Endothelial cell of umbilical vein (primary cell): Measurements from ENCODE around the gene GALNT17. TPM values are rescaled to one million over a fixed set of nuclear protein-coding genes. Genes with fewer than 3 reads are reported as not detected.

Experiments
- BruUV-seq: library from RNA; stranded (reverse); fragments of 400-500 nt; replicated peaks from 2 replicates; lab custom pipeline; 2021; lab: Mats Ljungman, UMichigan
- CTCF ChIA-PET: fragments of 300-600, 350-600 bp; sonication (Branson Sonifier 250); formaldehyde crosslinking; loops from one replicate; lab custom pipeline; 2021; ENCODE audit warnings: antibody characterized with exemption, inconsistent platforms; lab: Charles Lee
- POLR2A ChIA-PET: fragments of 300-600, 350-600 bp; sonication (Branson Sonifier 250); formaldehyde crosslinking; loops from one replicate; lab custom pipeline; 2021; ENCODE audit warnings: antibody characterized with exemption, inconsistent platforms; lab: Charles Lee
- DNase-seq: peaks from one replicate; pipeline ENCODE4 v3.0.0-alpha.2; 2011; ENCODE audit warnings: low read depth, low spot score
- FAIRE-seq: peaks from 2 replicates; lab custom pipeline; 2011; peaks lifted over from hg19 to GRCh38; lab: Jason Lieb, UNC
- H2AFZ ChIP-seq: 2 replicates; pipeline ENCODE4 v1.6.0; 2012; ENCODE audit warnings: low read depth, low read length, control low read depth, inconsistent platforms
- H3K27ac ChIP-seq: 2 replicates; pipeline ENCODE4 v1.5.1; 2011; ENCODE audit warnings: low read depth, mild to moderate bottlenecking, control low read depth, low read length, moderate library complexity; ENCODE audit not compliant: insufficient read depth
- H3K27me3 ChIP-seq, 2 experiments: 2 replicates each; pipeline versions ENCODE4 v1.6.0 to v1.6.1; 2011; ENCODE audit warnings: low read length in 2 of 2, mixed read lengths in 1 of 2; ENCODE audit not compliant: control insufficient read depth in 2 of 2, insufficient read depth in 2 of 2
- H3K36me3 ChIP-seq, 2 experiments: 2 replicates in 1 of 2; 3 replicates in 1 of 2; pipeline ENCODE4 v1.5.1; 2011; ENCODE audit warnings: low read length in 2 of 2, mild to moderate bottlenecking in 1 of 2, moderate library complexity in 1 of 2; ENCODE audit not compliant: control insufficient read depth in 2 of 2, insufficient read depth in 2 of 2; ENCODE audit errors: extremely low read depth in 1 of 2
- H3K4me1 ChIP-seq: 3 replicates; pipeline ENCODE4 v1.5.1; 2011; ENCODE audit warnings: mild to moderate bottlenecking, low read length; ENCODE audit not compliant: control insufficient read depth, insufficient read depth; ENCODE audit errors: extremely low read depth
- H3K4me2 ChIP-seq: 2 replicates; pipeline ENCODE4 v1.6.1; 2011; ENCODE audit warnings: low read length, control low read depth, mixed read lengths; ENCODE audit not compliant: insufficient read depth
- H3K4me3 ChIP-seq, 3 experiments: fragments of 200-600 bp in 1 of 3; sonication (generic), shearing (Covaris generic) in 1 of 3; replicated peaks in 1 of 3; 2 replicates each; pipeline ENCODE4 v1.5.1; 2011 to 2016; ENCODE audit warnings: control low read depth in 3 of 3, low read length in 3 of 3, mild to moderate bottlenecking in 2 of 3, inconsistent platforms in 1 of 3, low read depth in 1 of 3, moderate library complexity in 1 of 3; ENCODE audit not compliant: insufficient read depth in 1 of 3
- H3K79me2 ChIP-seq: 2 replicates; pipeline ENCODE4 v1.6.0; 2012; ENCODE audit warnings: low read length, inconsistent platforms; ENCODE audit not compliant: control insufficient read depth, insufficient read depth
- H3K9ac ChIP-seq: replicated peaks from 2 replicates; pipeline ENCODE3; 2011; ENCODE audit warnings: low read length, control low read depth; ENCODE audit not compliant: insufficient read depth; ENCODE audit errors: extremely low read depth
- H3K9me1 ChIP-seq: replicated peaks from 3 replicates; pipeline ENCODE4 v1.6.0; 2011; ENCODE audit warnings: mild to moderate bottlenecking, low read length; ENCODE audit not compliant: control insufficient read depth, insufficient read depth; ENCODE audit errors: extremely low read depth
- H3K9me3 ChIP-seq: replicated peaks from 2 replicates; pipeline ENCODE4 v1.5.1; 2012; ENCODE audit warnings: low read length, inconsistent platforms; ENCODE audit not compliant: control insufficient read depth, insufficient read depth
- H4K20me1 ChIP-seq: replicated peaks from 2 replicates; pipeline ENCODE3; 2011; ENCODE audit warnings: mild to moderate bottlenecking, low read length; ENCODE audit not compliant: control insufficient read depth, insufficient read depth; ENCODE audit errors: extremely low read depth
- CTCF ChIP-seq, 2 donors: IDR thresholded peaks; 1 replicate in 1 of 2; 2 replicates in 1 of 2; pipeline ENCODE4 v1.5.1; 2011; ENCODE audit warnings: low read length in 2 of 2, mild to moderate bottlenecking in 2 of 2, moderate library complexity in 2 of 2, control low read depth in 1 of 2, inconsistent platforms in 1 of 2, low read depth in 1 of 2; ENCODE audit not compliant: insufficient read depth in 1 of 2; ENCODE audit errors: extremely low read depth in 1 of 2
- EZH2 ChIP-seq: IDR thresholded peaks from 2 replicates; pipeline ENCODE4 v1.6.1; 2012; ENCODE audit warnings: borderline replicate concordance, low read depth, mild to moderate bottlenecking, moderate library complexity, low read length, inconsistent platforms; ENCODE audit not compliant: severe bottlenecking
- FOS ChIP-seq: IDR thresholded peaks from 2 replicates; pipeline ENCODE4 v1.6.1; 2011; ENCODE audit warnings: mild to moderate bottlenecking, low read length, moderate library complexity, borderline replicate concordance; ENCODE audit not compliant: insufficient read depth
- GATA2 ChIP-seq: IDR thresholded peaks from 2 replicates; pipeline ENCODE4 v1.7.0; 2011; ENCODE audit warnings: low read depth, mild to moderate bottlenecking, moderate library complexity, mixed read lengths, low read length; ENCODE audit not compliant: insufficient read length, insufficient read depth
- JUN ChIP-seq: IDR thresholded peaks from 2 replicates; pipeline ENCODE4 v1.6.1; 2011; ENCODE audit warnings: borderline replicate concordance, low read depth; ENCODE audit not compliant: insufficient read length, insufficient read depth
- MAX ChIP-seq: IDR thresholded peaks from 2 replicates; pipeline ENCODE4 v1.6.1; 2011; ENCODE audit not compliant: insufficient read depth, insufficient read length
- MYC ChIP-seq: IDR thresholded peaks from one replicate; pipeline ENCODE4 v1.6.1; 2011; ENCODE audit warnings: mild to moderate bottlenecking, low read depth, low read length
- POLR2A ChIP-seq: IDR thresholded peaks from 2 replicates; pipeline ENCODE4 v1.6.1; 2012; ENCODE audit warnings: low read depth, mild to moderate bottlenecking, control low read depth, low read length
- POLR2AphosphoS5 ChIP-seq: IDR thresholded peaks from 2 replicates; pipeline ENCODE4 v1.6.1; 2012; ENCODE audit warnings: low read depth, mild to moderate bottlenecking, control low read depth, low read length, moderate library complexity; ENCODE audit not compliant: insufficient read depth
- dilution Hi-C: fragments of 300-500 bp; cut with MboI; formaldehyde crosslinking; loops from one replicate; pipeline ENCODE4 v1.15.0; 2019; ENCODE audit warnings: low sequenced_read_pairs; ENCODE audit not compliant: extremely low pct_ligation_motif_present
- intact Hi-C: fragments of 100-400 bp; cut with micrococcal nuclease; formaldehyde crosslinking; loops from one replicate; pipeline ENCODE4 v1.10.0; 2022
- polyA plus RNA-seq, 4 experiments: library from polyadenylated mRNA; depleted of rRNA in 3 of 4; stranded (reverse) in 3 of 4; unstranded in 1 of 4; fragments of >200 nt; gene quantifications; 2 replicates each; pipeline versions ENCODE4 v1.2.1 to v1.2.3, GENCODE V29; 2011 to 2012; ENCODE audit warnings: missing spikeins in 1 of 4
- total RNA-seq: library from RNA; stranded (reverse); gene quantifications from 2 replicates; pipeline ENCODE4 v1.2.3, GENCODE V29; 2021

Gene GALNT17
- total and polyA plus RNA-seq, 2 donors (not counting 3 experiments of a cell fraction or from before 2014, with no cell fraction given) = not detected

- H3K4me2 ChIP-seq = no peak overlapping the region
- no peaks in the 10 kb centered on the region for H3K4me1 ChIP-seq
- ChIA-PET CTCF (no interaction called here), POLR2A (no interaction called here)
- H3K79me2 ChIP-seq = no peaks in the 10 kb centered on the region
- intact Hi-C loops (no loop called here), dilution Hi-C loops (no loop called here)
- no peaks in the 10 kb centered on the region for H3K27me3 ChIP-seq
- H4K20me1 ChIP-seq = no peaks in the 10 kb centered on the region
- no TSS peak for BruUV-seq
- no peaks in the 10 kb centered on the region for H3K9me3 ChIP-seq
- DNase-seq (no peak), FAIRE-seq (no peak)
- no peak overlapping the region for H3K9ac ChIP-seq
- TF ChIP-seq FOS = no peak
- TF ChIP-seq JUN = no peak
- TF ChIP-seq CTCF (IDR thresholded peaks at IDR 0.05; ENCODE audit: extremely low read depth in 1 of 2, insufficient read depth in 1 of 2, low read depth in 1 of 2, low read length in 2 of 2) = no peak
- TF ChIP-seq GATA2 = no peak
- TF ChIP-seq POLR2AphosphoS5 = no peak
- TF ChIP-seq MAX = no peak
- TF ChIP-seq MYC = no peak
- TF ChIP-seq POLR2A = no peak
- no peak for TF ChIP-seq EZH2
- H3K36me3 ChIP-seq = no peaks in the 10 kb centered on the region
- H2AFZ ChIP-seq = no peak overlapping the region
- H3K9me1 ChIP-seq = no peaks in the 10 kb centered on the region
- H3K27ac ChIP-seq = no peak overlapping the region
- H3K4me3 ChIP-seq = no peak overlapping the region
Measured at GRCh38 chr7:71443191-71443530, 311.2 kb downstream of the GALNT17 start.
